ENCODE results near the gene ZBBX. TPM values are rescaled to one million over a fixed set of nuclear protein-coding genes. Genes with fewer than 3 reads are reported as not detected.

The ZBBX gene
- total RNA-seq, 3 donors from 2014 or later, result not detected

- DNase-seq (no peak), ATAC-seq (no peak)
- H3K4me3 Mint-ChIP-seq, result no peak overlapping the region
- no peaks in the 10 kb centered on the region for H3K4me1 Mint-ChIP-seq (ENCODE audit: low read depth)
- no peaks in the 10 kb centered on the region for H3K27me3 Mint-ChIP-seq (ENCODE audit: low read depth)
- no peaks in the 10 kb centered on the region for H3K36me3 Mint-ChIP-seq (ENCODE audit: insufficient read depth)
- H3K9me3 Mint-ChIP-seq, result no peaks in the 10 kb centered on the region
Measured at GRCh38 chr3:167350245-167350862, 29.7 kb downstream of the ZBBX start.

DNA sequence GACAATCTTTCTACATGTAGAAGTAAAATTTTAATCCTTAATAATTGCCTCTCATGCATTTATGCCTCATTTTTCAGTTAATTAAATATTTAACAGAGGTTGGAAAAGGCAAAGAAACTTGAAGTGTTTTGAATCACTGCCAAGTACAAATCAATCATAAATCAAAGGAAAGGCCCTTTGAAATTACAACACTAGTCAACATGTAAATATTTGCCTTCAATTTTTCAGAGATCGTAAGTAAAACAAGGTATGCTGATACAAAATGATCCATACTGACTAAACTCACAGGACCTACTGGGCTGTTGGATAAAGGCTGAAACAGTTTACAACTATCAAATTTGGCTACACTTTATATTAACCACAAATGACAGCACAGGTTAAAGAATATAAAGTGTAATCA lies 33.9 kb downstream of the ZBBX start:
- Mint-ChIP-seq H3K4me1 (ENCODE audit: low read depth) (no peaks in the 10 kb centered on the region), H3K36me3 (ENCODE audit: insufficient read depth) (no peaks in the 10 kb centered on the region), H3K4me3 (no peak overlapping the region), H3K27me3 (ENCODE audit: low read depth) (no peaks in the 10 kb centered on the region), H3K9me3 (no peaks in the 10 kb centered on the region)
- ATAC-seq (no peak), DNase-seq (no peak)

DNA sequence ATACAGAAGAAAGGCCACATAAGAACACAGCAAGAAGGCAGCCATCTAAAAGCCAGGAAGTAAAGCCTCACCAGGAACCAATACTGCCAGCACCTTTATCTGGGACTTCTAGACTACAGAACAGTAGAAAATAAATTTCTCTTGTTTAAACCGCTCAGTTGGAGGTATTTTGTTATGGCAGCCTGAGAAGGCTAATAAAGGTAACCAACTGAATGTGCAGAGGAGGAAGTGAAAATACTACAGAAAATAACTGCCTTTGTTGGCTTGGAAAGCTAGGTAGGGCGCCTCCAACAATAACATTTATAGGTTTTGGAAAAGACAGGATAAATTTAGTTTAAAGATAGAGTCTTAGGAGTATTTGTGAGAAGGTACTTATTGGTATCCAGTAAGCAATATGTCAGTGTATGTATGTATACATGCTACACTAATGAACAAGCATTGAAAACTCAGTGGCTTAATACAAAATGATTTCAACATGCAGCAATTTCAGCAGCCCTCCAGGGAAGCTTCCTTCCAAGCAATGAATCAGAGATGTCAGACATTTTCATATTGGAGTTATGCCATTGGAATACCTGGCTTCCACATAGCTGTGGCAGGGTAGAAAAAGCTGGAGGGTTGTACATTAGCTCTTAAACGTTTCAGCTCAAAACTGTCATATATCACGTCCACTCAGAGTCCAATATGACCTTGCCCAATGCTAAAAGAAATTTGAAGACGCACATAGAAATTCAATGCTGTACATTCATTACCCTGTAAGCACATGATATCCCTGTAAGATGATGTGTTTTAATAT lies 48.9 kb downstream of the ZBBX start:
- ATAC-seq, result no peak
- DNase-seq, result no peak

DNA sequence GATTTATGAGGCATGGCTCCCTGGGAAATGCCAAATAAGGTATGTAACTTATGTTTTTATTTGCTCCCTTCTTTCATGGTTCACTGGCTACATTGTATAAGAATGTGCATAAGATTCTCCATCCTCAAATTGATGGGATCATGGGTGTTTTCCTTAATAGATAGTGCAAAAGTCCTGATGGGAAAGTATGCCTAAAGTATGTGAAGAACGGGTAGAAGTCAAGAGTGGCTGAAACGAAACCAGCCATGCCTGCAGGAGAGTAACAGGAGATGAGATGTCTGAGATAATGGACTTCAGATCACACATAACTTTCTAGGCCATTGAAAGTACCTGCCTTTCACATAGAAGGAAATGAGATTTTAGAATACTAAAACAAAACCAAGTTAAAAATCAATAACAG lies 56.5 kb downstream of the ZBBX start:
- H3K4me1 Mint-ChIP-seq (ENCODE audit: low read depth), result no peaks in the 10 kb centered on the region
- no peaks in the 10 kb centered on the region for H3K27me3 Mint-ChIP-seq (ENCODE audit: low read depth)
- DNase-seq (no peak), ATAC-seq (no peak)
- no peaks in the 10 kb centered on the region for H3K9me3 Mint-ChIP-seq
- no peak overlapping the region for H3K4me3 Mint-ChIP-seq
- no peaks in the 10 kb centered on the region for H3K36me3 Mint-ChIP-seq (ENCODE audit: insufficient read depth)

More for the DNA sequence above, 48.9 kb downstream of the ZBBX start:
- H3K9me3 Mint-ChIP-seq, result no peaks in the 10 kb centered on the region
- H3K27me3 Mint-ChIP-seq (ENCODE audit: low read depth), result peaks cover 3% of the 10 kb centered on the region
- no peaks in the 10 kb centered on the region for H3K36me3 Mint-ChIP-seq (ENCODE audit: insufficient read depth)
- H3K4me3 Mint-ChIP-seq, result no peak overlapping the region
- no peaks in the 10 kb centered on the region for H3K4me1 Mint-ChIP-seq (ENCODE audit: low read depth)

DNA sequence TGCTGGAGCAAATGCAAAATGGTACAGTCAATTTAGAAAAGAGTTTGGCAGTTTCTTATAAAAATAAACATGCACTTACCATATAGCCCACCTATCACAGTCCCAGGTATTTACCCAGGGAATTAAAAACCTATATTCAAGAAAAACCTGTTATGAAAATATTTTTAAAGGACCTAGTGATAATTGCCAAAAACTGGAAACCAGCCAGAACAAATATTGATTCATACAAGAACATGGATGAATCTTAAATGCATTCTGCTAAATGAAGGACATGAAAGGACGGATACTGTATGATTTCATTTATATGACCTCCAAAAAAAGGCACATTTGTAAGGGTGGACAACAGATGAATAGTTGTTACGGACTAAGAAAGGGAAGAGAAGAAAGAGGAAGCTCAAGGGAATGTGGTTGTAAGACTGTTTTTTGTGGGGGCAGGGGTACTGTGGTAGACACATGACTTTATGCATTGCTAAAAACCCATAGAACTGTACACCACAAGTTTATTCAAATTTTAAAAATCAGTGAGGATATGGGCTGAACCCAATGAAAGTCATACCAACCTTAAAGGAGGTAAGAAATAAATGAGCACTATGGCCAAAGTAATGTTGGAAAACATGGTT lies 61.0 kb downstream of the ZBBX start:
- ATAC-seq, result no peak
- Mint-ChIP-seq H3K9me3 (no peaks in the 10 kb centered on the region), H3K36me3 (ENCODE audit: insufficient read depth) (no peaks in the 10 kb centered on the region), H3K27me3 (ENCODE audit: low read depth) (no peaks in the 10 kb centered on the region), H3K4me1 (ENCODE audit: low read depth) (no peaks in the 10 kb centered on the region), H3K4me3 (no peak overlapping the region)
- no peak for DNase-seq

GRCh38 chr3:167318306-167318705 lies 61.8 kb downstream of the ZBBX start:
- H3K4me1 Mint-ChIP-seq (ENCODE audit: low read depth), result no peaks in the 10 kb centered on the region
- no peaks in the 10 kb centered on the region for H3K36me3 Mint-ChIP-seq (ENCODE audit: insufficient read depth)
- ATAC-seq (no peak), DNase-seq (no peak)
- H3K9me3 Mint-ChIP-seq, result no peaks in the 10 kb centered on the region
- H3K27me3 Mint-ChIP-seq (ENCODE audit: low read depth), result no peaks in the 10 kb centered on the region
- H3K4me3 Mint-ChIP-seq, result no peak overlapping the region

GRCh38 chr3:167306319-167306718 lies 73.8 kb downstream of the ZBBX start:
- no peaks in the 10 kb centered on the region for H3K27me3 Mint-ChIP-seq (ENCODE audit: low read depth)
- no peaks in the 10 kb centered on the region for H3K4me1 Mint-ChIP-seq (ENCODE audit: low read depth)
- H3K9me3 Mint-ChIP-seq, result peaks cover 8% of the 10 kb centered on the region
- ATAC-seq (no peak), DNase-seq (no peak)
- no peaks in the 10 kb centered on the region for H3K36me3 Mint-ChIP-seq (ENCODE audit: insufficient read depth)
- H3K4me3 Mint-ChIP-seq, result no peak overlapping the region

- Mint-ChIP-seq H3K4me1 (ENCODE audit: low read depth) (no peaks in the 10 kb centered on the region), H3K4me3 (no peak overlapping the region), H3K36me3 (ENCODE audit: insufficient read depth) (no peaks in the 10 kb centered on the region), H3K27me3 (ENCODE audit: low read depth) (no peaks in the 10 kb centered on the region), H3K9me3 (peaks cover 8% of the 10 kb centered on the region)
- ATAC-seq (no peak), DNase-seq (no peak)
Measured at GRCh38 chr3:167305340-167305890, 74.7 kb downstream of the ZBBX start.

GRCh38 chr3:167304077-167304476 lies 76.0 kb downstream of the ZBBX start:
- H3K27me3 Mint-ChIP-seq (ENCODE audit: low read depth), result no peaks in the 10 kb centered on the region
- DNase-seq, result no peak
- no peaks in the 10 kb centered on the region for H3K4me1 Mint-ChIP-seq (ENCODE audit: low read depth)
- no peak overlapping the region for H3K4me3 Mint-ChIP-seq
- no peaks in the 10 kb centered on the region for H3K36me3 Mint-ChIP-seq (ENCODE audit: insufficient read depth)
- no peaks in the 10 kb centered on the region for H3K9me3 Mint-ChIP-seq
- ATAC-seq, result no peak

DNA sequence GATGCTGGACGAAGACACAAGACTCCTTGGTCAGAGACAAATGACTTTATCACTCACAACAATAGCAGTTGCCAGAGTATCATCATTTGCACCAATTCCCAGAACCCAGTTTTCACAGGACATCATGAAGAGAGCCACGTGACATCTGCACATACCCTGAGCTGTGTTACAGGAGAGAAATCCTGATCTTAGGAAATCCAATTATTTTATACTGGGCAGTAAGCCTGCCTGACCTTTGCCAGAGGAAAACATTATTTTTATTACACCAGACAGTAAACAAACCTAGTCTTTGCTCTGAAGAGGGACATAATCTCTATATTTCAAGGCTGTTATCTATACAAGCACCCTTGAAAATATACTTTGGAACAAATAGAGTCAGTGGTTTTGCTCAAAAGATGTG lies 77.4 kb downstream of the ZBBX start:
- Mint-ChIP-seq H3K9me3 (no peaks in the 10 kb centered on the region), H3K4me1 (ENCODE audit: low read depth) (no peaks in the 10 kb centered on the region), H3K27me3 (ENCODE audit: low read depth) (no peaks in the 10 kb centered on the region), H3K4me3 (no peak overlapping the region), H3K36me3 (ENCODE audit: insufficient read depth) (no peaks in the 10 kb centered on the region)
- no peak for ATAC-seq
- no peak for DNase-seq

DNA sequence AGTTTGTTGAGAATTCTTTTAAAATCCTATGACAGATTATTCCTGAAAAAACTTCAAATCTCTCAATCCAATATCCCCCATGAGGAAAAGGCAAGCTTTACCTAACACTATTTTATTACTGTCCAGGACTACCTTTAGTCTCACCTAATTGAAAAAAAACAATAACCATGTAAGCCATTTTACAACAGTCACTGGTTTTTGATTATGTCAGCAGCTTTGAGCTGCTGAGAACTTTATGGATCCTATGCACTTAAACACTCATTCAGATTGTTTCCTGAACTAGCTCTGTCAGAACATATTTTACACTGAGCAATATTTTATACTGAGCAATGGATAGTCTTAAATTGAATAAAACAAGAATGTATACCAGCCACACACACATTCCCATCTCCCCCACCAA lies 79.9 kb downstream of the ZBBX start:
- H3K4me3 Mint-ChIP-seq, result no peak overlapping the region
- no peaks in the 10 kb centered on the region for H3K4me1 Mint-ChIP-seq (ENCODE audit: low read depth)
- DNase-seq (no peak), ATAC-seq (no peak)
- H3K9me3 Mint-ChIP-seq, result no peaks in the 10 kb centered on the region
- H3K36me3 Mint-ChIP-seq (ENCODE audit: insufficient read depth), result no peaks in the 10 kb centered on the region
- no peaks in the 10 kb centered on the region for H3K27me3 Mint-ChIP-seq (ENCODE audit: low read depth)

DNA sequence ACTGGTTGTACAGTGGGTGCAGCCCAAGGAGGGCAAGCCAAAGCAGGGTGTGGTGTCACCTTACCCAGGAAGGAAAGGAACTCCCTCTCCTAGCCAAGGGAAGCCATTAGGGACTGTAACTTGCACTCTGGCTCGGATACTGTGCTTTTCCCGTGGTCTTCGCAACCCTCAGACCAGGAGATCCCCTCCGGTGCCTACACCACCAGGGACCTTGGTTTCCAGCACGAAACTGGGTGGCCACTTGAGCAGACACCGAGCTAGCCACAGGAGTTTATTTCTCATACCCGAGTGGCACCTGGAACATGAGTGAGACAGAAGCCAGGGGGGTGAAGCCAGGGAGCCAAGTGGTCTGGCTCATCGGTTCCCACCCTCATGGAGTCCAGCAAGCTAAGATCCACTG lies 90.7 kb downstream of the ZBBX start:
- no peak overlapping the region for H3K4me3 Mint-ChIP-seq
- ATAC-seq, result no peak

DNA sequence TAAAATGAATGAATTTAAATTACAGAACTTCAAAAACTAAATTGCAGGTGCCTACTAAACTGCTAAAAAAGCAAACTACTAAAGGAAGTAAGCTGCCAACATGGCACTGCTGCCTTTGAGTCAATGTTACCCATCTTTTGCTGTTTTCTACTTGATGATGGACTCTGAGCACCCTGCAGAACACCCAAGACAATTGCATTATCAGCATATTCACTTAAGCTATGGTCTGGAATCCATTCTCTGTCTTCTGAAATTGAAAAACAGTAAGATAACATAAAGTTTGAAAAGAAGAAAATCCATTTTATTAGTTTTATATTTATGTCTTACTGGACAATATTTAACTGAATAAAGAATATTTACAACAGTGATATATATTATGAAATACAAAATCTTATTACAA lies 91.4 kb downstream of the ZBBX start:
- Mint-ChIP-seq H3K36me3 (ENCODE audit: insufficient read depth) (no peaks in the 10 kb centered on the region), H3K4me3 (no peak overlapping the region), H3K27me3 (ENCODE audit: low read depth) (no peaks in the 10 kb centered on the region), H3K9me3 (peaks cover 10% of the 10 kb centered on the region), H3K4me1 (ENCODE audit: low read depth) (no peaks in the 10 kb centered on the region)
- no peak for DNase-seq
- no peak for ATAC-seq

More for the DNA sequence above, 90.7 kb downstream of the ZBBX start:
- no peaks in the 10 kb centered on the region for H3K36me3 Mint-ChIP-seq (ENCODE audit: insufficient read depth)
- no peak for DNase-seq
- no peaks in the 10 kb centered on the region for H3K27me3 Mint-ChIP-seq (ENCODE audit: low read depth)
- peaks cover 10% of the 10 kb centered on the region for H3K9me3 Mint-ChIP-seq
- no peaks in the 10 kb centered on the region for H3K4me1 Mint-ChIP-seq (ENCODE audit: low read depth)

GRCh38 chr3:167287308-167287707 lies 92.8 kb downstream of the ZBBX start:
- Mint-ChIP-seq H3K4me3 (no peak overlapping the region), H3K27me3 (ENCODE audit: low read depth) (no peaks in the 10 kb centered on the region), H3K4me1 (ENCODE audit: low read depth) (no peaks in the 10 kb centered on the region)

More at GRCh38 chr3:167287308-167287707, 92.8 kb downstream of the ZBBX start:
- ATAC-seq, result no peak
- peaks cover 8% of the 10 kb centered on the region for H3K9me3 Mint-ChIP-seq
- no peak for DNase-seq
- H3K36me3 Mint-ChIP-seq (ENCODE audit: insufficient read depth), result no peaks in the 10 kb centered on the region
